Measurements from ENCODE around the gene CDK5RAP2.

CDK5RAP2 gene

DNA sequence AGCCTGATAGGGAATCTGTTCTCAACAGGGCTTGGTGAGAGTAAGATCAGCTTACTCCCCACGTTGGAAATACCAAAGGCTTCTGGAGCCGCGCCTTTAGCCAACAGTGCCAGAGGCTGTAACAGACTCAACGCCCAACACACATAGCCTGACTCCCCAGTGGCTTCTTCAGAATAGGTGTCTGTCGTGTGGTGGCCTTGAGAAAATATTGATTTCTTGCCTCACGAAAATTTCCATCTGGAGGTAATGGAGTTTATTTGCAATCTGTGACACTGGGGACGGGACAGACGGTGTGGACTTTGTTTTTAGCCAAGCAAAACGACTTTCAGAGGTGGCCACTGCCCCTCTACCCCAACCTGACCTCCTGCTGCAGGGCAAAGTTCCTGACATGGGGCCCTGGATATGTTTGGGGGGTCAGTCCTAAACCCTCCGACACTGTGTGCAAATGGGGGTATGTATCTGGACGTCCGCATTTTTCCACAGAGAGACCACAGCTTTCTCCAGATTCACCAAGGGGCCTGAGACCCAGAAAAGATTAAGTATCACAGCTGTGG lies 189.3 kb downstream of the CDK5RAP2 start:
- Mint-ChIP-seq H3K27me3 (ENCODE audit: low read depth, poor library complexity) (no peaks in the 10 kb centered on the region), H3K4me1 (peaks cover 32% of the 10 kb centered on the region), H3K27ac (no peak overlapping the region), H3K9me3 (no peaks in the 10 kb centered on the region), H3K36me3 (ENCODE audit: low read depth) (peaks cover 39% of the 10 kb centered on the region), H3K4me3 (no peak overlapping the region)
- TF ChIP-seq, protein P1, sequence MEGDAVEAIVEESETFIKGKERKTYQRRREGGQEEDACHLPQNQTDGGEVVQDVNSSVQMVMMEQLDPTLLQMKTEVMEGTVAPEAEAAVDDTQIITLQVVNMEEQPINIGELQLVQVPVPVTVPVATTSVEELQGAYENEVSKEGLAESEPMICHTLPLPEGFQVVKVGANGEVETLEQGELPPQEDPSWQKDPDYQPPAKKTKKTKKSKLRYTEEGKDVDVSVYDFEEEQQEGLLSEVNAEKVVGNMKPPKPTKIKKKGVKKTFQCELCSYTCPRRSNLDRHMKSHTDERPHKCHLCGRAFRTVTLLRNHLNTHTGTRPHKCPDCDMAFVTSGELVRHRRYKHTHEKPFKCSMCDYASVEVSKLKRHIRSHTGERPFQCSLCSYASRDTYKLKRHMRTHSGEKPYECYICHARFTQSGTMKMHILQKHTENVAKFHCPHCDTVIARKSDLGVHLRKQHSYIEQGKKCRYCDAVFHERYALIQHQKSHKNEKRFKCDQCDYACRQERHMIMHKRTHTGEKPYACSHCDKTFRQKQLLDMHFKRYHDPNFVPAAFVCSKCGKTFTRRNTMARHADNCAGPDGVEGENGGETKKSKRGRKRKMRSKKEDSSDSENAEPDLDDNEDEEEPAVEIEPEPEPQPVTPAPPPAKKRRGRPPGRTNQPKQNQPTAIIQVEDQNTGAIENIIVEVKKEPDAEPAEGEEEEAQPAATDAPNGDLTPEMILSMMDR (IDR thresholded peaks at IDR 0.05) = no peak
- DNase-seq = no peak

DNA sequence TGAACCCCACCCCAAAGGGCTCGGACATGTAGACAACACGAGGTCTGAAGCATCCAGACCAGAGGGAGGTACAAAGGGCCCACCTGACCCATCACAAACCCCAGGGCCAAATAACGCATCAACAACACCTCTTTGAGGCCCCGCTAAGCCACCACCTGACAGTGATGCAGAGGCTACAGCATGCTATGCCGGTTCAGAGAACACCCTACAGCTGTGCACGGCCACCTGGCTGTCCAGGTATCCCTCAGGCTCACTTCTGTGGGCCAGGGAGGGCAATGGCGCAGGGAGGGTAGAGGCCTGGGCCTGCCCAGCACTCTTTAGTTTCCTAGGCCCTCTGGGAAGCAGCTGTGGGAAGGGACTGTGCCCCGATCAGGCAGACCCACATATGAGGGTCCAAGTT lies 190.1 kb downstream of the CDK5RAP2 start:
- Mint-ChIP-seq H3K27me3 (ENCODE audit: low read depth, poor library complexity) (no peaks in the 10 kb centered on the region), H3K9me3 (no peaks in the 10 kb centered on the region), H3K4me1 (peaks cover 32% of the 10 kb centered on the region), H3K36me3 (ENCODE audit: low read depth) (peaks cover 44% of the 10 kb centered on the region), H3K27ac (peak overlapping the region; percentile 48), H3K4me3 (no peak overlapping the region)
- TF ChIP-seq, protein P1 (IDR thresholded peaks at IDR 0.05) = no peak
- DNase-seq = no peak

DNA sequence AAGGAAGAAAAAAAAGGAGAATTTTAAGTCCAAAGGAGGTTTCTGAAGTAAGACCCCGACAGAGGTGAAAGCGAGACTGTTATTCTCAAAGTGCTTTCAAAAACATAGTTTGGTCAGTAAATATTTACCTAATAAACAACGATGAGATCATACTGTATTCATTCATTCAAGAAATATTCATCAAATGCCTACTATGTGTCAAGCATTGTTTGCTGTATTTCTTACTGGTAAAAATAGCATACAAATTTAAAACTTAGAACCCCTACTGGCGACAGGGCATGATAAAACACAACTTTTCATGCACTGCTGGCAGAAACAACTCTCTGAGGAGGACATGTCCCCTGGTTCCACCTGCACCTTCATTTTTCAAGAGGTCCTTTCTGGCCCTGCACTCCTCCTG lies 190.7 kb downstream of the CDK5RAP2 start:
- H3K27me3 Mint-ChIP-seq (ENCODE audit: low read depth, poor library complexity) = no peaks in the 10 kb centered on the region

DNA sequence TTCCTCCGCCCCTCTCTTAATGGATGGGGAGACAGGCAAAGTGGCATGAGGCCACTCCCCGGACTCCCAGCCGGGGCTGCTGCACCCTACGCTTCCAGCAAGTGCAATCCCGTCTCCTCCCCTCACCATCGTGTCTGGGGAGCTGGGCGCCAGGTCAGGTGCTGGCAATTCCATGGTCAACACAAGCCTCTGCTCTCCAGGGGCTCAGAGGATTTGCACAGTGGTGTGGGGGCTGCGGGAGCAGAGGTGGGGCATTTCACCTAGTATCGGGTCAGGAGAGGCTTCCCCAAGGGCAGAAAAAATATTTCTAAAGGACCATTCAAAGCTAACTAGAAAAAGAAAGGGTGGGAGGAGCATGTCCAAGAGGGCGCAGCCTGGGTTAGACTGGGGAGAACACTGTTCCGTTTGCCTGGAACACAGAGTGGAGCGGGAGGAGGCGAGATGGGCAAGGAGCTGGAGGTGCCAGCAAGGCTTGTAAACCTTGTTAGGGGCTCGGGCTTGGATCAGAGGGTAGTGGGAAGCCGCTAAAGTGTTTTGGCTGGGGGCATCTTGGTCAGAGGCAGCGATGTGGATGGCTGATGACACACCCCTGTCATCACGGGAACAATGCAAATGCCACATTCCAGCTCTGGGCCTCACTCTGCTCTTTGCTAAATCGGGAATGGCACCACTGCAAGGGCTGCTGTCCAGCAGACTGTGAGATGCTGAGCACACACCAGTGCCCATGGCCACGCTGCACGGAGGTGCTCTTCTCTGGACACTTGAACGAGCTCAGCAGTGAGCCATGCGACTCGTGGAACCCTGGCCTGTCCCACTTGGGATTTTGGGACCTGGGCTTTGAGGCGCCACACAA lies 191.7 kb downstream of the CDK5RAP2 start:
- DNase-seq = no peak
- peak overlapping the region; percentile 97 for H3K27ac Mint-ChIP-seq
- H3K36me3 Mint-ChIP-seq (ENCODE audit: low read depth) = peaks cover 34% of the 10 kb centered on the region
- TF ChIP-seq, protein P1 (IDR thresholded peaks at IDR 0.05) = no peak
- no peaks in the 10 kb centered on the region for H3K27me3 Mint-ChIP-seq (ENCODE audit: low read depth, poor library complexity)
- no peaks in the 10 kb centered on the region for H3K9me3 Mint-ChIP-seq
- no peak overlapping the region for H3K4me3 Mint-ChIP-seq
- H3K4me1 Mint-ChIP-seq = peaks cover 30% of the 10 kb centered on the region

More for the DNA sequence above, 190.7 kb downstream of the CDK5RAP2 start:
- H3K9me3 Mint-ChIP-seq = no peaks in the 10 kb centered on the region
- no peak overlapping the region for H3K4me3 Mint-ChIP-seq
- H3K27ac Mint-ChIP-seq = peak overlapping the region; percentile 97
- DNase-seq = no peak
- peaks cover 41% of the 10 kb centered on the region for H3K36me3 Mint-ChIP-seq (ENCODE audit: low read depth)
- TF ChIP-seq, protein P1 (IDR thresholded peaks at IDR 0.05) = no peak
- peaks cover 26% of the 10 kb centered on the region for H3K4me1 Mint-ChIP-seq

DNA sequence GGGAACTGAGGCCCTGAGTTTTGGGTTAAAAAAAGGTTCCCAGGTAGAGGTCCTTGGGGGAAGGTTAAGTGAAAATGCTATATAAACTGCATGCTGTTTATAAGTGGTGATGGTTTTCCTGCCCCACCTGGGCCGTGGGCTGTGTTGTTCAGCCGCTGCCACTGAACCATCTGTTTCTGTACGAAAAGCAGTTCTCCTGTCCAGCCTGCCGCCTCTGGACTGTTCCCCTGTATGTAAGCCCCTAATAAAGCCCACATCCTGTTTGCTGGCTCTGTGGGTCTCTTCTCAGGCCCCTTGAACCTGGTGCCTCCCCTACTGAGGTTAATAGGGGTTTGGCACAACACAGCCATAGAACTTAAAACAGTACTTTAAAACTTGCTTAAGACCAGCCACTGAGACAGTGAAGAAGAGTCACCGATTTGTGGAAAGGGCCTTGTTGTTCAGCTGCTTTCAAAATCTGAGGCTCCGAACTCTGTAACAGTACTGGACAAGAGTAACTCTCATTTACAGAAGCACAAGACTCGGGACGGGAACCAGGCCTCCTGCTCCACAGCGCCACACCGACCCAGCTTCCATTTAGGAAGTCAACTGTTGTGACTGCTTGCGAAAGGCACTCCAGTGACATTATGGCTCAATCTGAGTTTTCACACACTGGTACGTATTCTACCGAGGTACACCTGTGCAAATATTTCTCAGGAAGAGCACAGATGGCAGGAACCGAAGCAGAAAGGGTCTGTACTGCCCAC lies 192.5 kb downstream of the CDK5RAP2 start:
- TF ChIP-seq, protein P1 (IDR thresholded peaks at IDR 0.05) = no peak
- Mint-ChIP-seq H3K36me3 (ENCODE audit: low read depth) (peaks cover 27% of the 10 kb centered on the region), H3K27me3 (ENCODE audit: low read depth, poor library complexity) (no peaks in the 10 kb centered on the region), H3K27ac (peak overlapping the region; percentile 97), H3K4me1 (peaks cover 36% of the 10 kb centered on the region), H3K4me3 (no peak overlapping the region), H3K9me3 (no peaks in the 10 kb centered on the region)
- no peak for DNase-seq
